GM12891 (cell line): ENCODE data around the gene LAD1.

Experiments
- POLR2A ChIP-seq: IDR thresholded peaks from 2 replicates; pipeline ENCODE4 v1.6.1; 2011; ENCODE audit warnings: low read depth, low read length, control low read depth
- POU2F2 ChIP-seq: IDR thresholded peaks from 2 replicates; pipeline ENCODE4 v1.6.1; 2011; ENCODE audit warnings: low read depth, mild to moderate bottlenecking, control low read depth, low read length, moderate library complexity

- TF ChIP-seq POU2F2 (no peak), POLR2A (no peak)
These were observed 38.6 kb downstream of the LAD1 start for GRCh38 chr1:201360486-201360885.
